ENCODE data around the gene ADGRG3.

DNA sequence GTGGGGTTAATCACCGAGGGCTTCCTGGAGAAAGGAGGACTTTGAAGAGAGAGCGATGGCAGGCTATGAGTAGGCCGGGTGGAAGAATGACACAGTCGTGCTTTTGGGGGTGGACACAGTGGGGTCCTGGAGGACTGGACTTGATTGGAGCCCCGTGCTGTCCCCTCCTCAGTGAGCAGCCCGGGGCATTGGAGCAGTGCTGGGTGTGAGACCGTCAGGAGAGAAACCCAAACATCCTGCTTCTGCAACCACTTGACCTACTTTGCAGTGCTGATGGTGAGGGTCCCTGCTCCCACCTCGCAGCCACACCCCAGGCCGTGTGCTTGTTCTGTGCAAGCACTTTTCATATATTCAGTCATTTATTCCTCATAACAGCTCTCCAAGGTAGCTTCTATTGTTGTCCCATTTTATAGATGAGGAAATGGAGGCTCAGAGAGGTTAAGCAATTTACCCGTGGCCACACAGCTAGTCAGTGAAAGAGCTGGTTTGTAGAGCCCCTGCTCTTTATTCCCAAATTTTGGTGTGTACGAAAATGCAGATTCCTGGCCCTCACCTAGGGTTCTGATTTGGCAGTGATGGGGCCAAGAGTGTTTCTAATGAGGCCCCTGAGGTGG is 11.7 kb upstream of the ADGRG3 start:
- TF ChIP-seq CTCF (IDR thresholded peaks at IDR 0.05) (no peak), EZH2 (IDR thresholded peaks at IDR 0.05; ENCODE audit: borderline replicate concordance, insufficient read depth, low read depth, low read length, poor library complexity, severe bottlenecking) (no peak)
